GM18499 (cell line): ENCODE data around the gene RASA1.

Source experiments
- ATAC-seq: cut with Tn5 transposase; IDR thresholded peaks from one replicate; pipeline ENCODE4 v1.9.1; 2021; ENCODE audit warnings: moderate number of reproducible peaks; ENCODE audit not compliant: insufficient read depth, unreplicated experiment

RASA1 gene

DNA sequence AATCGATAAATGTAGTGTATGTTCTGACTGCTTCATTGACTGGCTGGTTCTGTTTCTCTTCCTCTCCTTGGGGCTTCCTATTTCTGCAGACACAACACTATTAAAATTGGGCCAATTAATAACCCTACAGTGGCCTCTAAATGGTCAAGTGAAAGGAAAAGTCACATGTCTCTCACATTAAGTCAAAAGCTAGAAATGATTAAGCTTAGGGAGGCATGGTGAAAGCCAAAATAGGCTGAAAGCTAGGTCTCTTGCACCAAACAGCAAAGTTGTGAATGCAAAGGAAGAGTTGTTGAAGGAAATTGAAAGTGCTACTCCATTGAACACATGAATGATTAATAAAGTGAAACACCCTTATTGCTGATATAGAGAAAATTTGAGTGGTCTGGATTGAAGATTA is 86.8 kb downstream of the RASA1 start:
- no peak for ATAC-seq

DNA sequence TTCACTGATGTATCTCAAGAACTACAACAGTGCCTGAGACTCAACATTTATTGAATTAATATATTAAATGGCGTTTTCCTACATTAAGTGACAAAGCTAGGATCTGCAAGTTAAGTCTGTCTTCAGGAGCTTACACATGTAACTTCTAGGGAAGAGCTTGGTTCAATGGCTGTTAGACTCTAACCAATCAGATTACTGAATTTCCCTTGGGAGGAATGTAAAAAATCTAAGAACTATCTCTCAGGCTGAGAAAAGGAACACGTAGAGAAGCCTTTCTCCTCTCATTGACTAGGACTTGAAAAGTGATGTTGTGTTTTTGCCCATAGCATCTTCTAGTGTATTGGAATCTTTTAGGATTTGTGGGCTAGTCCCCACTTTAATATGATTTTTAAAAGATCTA is 91.4 kb downstream of the RASA1 start:
- ATAC-seq = no peak

DNA sequence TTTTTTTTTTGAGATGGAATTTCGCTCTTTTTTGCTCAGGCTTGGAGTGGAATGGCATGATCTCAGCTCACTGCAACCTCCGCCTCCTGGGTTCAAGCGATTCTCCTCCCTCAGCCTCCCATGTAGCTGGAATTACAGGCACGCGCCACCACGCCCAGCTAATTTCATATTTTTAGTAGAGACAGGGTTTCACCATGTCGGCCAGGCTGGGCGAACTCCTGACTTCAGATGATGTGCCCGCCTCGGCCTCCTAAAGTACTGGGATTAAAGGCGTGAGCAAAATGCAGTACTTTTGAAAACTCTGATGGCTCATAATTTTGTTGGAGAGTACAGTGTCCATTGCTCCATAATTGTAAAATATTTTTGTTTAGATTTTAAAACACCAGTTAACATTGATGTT is 92.4 kb downstream of the RASA1 start:
- ATAC-seq = no peak

DNA sequence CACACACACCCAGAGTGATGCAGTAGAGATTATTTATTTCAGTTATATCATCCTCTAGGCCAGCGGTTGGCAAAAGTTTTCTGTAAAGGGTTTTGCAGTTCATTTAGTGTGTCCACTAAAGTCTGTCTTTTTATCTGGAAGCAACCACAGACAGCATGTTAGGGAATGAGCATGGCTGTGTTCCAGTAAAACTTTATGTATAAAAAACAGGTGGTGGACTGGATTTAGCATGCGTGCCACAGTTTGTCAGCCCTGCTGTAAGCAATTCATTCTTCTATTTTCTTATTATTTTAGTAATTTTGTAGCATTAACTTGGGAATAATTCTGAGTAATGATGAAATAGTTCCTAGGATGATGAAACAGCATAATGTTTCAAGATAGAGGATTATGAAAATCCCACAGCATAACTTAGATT is 93.4 kb downstream of the RASA1 start:
- ATAC-seq = no peak

DNA sequence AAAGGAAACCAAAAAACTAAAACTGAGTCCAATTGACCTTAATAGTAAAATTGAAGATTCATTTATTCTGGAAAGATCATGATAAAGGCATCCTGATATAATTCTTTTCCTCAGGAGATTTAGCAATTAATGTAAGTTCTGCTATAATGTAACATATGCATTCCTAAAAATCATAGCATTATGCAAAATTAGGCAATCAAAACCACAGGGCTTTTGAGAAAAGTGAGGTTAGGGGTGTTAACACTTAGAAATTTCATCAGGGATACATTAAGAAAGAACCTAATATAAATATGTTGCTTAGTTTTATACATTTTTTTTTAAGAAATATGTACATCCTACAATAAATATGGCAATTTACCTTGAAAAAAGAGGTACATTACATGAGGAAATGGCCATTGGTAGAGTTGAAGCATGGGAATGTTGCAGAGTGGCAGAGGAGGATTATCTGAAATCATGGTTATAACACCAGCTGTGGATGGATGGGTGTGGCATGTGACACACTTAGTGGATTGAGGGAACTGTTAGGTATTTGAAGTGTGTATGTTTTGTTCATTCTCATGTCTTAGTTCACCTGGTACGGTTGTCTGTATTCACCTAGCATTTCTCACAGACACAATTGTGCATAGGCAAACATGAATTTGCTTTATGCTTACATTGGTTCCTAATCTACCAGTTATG is 94.0 kb downstream of the RASA1 start:
- no peak for ATAC-seq

DNA sequence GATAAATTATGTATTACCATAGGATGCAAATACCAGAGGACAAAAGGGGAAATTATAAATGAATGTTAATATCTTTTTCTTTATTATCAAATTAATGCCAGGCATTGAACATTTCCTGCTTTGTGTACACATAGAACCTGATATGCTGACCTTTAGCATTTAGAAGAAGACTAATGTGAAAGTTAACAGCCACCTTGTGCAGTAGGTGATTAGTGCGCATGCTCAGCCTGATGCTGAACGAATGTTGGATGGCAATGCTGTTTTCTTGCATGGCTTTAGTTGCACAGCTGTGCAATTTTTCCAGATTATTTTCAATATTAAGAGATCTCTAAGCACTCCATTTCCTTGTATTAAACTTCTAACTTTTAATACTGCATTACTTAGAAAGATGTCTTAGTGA is 99.6 kb downstream of the RASA1 start:
- no peak for ATAC-seq

DNA sequence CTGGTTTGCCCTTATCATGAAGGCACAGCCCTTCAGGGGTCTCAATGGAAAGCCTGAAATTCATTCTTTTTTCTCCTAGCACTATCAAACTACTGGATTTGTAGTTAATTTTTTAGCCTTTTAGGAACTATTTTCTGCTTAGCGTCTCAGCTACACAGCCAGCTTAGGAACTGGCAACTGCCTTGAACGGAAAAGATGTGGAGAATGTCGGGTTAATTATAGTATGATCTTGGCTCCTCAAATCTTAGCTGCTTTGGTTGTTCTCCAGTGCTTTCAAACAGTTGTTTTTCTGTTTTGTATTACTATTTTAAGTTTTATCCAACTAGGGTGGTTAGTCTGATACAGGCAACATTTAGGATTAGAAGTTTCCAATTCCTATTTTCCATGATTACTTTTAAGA is 100.9 kb downstream of the RASA1 start:
- no peak for ATAC-seq

DNA sequence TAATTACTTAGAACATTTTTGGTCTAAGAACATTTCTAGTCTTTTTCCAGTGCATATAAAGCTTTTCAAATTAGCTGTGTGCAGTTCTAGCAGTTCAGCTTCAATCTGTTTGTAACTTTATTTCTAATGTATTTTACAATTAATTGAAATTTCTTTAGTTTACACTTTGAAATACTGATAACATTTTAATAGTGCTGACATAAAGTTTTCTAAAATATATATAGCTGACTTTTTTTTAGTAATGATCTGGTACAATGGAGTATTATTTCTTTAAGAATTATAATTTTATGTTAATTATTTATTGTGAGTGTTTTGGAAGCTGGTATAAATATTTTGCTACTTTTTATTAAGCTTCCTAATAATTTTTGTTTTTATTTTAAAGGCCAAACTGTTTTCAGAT is 101.7 kb downstream of the RASA1 start:
- no peak for ATAC-seq

DNA sequence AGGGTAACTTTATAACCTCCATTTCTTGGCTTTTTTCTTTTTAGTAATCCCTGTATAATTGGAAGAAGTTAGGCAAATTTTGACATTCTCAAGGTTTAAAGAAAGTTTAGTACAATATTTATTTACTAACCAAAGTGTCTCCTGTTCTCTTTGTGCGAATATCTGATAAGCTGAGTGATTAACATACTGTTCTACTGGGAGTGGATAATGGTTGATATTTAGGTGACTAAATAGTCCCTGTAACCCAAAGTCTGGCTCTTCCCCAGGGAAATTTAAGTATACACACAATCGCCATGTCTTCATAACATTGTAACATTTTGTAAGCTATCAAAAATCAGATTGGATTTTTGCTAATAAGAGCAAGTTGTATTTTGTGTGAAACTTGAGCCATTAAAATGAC is 105.0 kb downstream of the RASA1 start:
- ATAC-seq = no peak

DNA sequence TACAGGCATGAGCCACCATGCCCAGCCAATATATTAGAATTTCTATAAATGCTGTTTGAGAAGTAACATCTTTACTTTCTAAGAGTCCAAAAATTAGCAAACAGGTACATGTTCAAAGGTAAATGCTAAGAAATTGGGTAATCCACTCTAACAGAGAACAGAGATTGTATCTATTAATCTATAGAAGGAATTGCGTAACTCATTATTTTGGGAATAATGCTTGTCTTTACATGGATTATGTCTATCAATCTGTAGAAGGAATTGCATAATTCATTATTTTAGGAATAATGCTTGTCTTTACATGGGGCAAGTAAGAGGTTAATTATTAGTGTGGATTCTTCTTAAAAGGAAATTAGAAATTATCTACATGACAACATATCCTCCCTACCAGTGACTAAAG is 114.5 kb downstream of the RASA1 start:
- no peak for ATAC-seq

DNA sequence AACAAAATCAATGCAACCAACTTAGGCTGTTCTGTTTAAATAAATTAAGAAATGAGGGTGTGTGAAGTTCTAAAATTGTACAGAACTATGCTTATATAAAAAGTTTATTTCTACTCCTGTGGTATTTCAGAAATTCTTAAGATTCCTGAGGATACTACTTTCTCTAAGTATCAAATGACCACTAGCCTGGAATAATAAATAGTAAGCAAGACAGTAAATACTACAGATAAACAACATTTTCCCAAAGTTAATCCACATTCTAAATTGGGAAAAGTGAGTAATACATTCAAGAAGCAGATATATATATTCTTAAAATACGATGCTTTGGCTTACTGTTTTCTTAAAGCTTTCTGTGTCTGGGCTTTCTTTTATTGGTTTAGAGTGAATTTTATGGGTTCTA is 115.5 kb downstream of the RASA1 start:
- ATAC-seq = no peak

DNA sequence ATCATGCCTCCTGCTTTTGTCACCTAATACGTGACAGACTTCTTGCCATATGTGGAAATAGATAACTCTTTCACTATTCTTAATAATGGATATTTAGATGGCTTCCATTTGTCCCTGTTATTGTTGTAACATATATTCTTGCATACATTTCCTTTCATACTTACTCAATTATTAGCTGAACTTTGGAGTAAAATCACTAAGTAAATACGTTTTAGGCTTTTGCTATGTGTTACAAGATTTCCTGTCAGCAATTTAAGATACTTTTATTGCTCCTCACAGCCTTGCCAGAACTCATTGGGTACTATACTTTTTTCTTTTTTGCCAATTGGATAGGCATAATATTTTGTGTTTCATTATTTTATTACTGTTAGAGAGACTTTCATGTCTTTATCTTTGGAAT is 118.1 kb downstream of the RASA1 start:
- no peak for ATAC-seq

DNA sequence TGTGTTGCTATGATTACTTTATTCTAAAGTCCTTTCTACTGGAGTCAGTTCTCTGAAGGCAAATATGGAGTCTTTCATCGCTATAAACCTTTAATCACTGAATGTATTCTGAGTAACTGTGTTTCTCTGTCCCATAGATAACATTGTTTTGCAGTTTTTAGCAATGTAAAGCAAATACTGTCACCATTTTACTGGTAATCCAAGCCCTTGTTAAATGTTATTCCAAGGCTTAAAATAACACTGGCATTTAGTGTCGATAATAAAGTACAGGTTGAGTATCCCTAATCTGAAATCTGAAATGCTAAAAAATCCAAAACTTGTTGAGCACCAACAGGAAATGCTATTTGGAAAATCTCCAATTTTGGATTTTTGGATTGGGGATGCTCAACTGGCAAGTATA is 120.4 kb downstream of the RASA1 start:
- no peak for ATAC-seq

DNA sequence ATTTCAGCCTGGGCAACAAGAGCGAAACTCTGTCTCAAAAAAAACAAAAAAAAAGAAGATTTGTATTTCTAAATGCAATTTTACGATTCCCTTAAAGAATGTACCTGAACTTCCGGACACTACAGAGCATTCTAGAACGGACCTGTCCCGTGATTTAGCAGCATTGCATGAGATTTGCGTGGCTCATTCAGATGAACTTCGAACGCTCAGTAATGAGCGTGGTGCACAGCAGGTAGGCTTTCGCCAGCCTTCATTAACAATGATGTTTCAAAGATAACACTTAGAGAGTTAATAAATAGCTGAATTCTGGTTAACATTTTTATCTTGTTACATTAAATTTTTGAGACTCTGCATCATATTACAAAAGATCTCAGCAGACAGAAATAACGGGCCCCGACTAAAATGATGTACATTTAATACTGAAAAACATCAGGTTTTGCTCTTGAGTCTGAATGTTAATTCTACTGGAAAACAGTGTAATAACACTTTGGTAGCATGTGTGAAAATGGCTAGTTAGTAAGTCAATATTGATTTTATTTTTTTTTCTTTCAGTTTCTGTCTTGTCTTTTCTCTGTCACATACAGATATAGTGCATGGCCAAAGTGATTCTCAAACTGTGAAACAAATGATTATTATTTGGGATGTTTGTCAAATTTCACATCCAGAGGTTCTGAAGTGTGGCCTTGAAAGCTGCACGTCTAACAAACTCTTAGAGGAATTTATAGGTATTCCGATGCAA is 121.8 kb downstream of the RASA1 start:
- ATAC-seq = no peak

DNA sequence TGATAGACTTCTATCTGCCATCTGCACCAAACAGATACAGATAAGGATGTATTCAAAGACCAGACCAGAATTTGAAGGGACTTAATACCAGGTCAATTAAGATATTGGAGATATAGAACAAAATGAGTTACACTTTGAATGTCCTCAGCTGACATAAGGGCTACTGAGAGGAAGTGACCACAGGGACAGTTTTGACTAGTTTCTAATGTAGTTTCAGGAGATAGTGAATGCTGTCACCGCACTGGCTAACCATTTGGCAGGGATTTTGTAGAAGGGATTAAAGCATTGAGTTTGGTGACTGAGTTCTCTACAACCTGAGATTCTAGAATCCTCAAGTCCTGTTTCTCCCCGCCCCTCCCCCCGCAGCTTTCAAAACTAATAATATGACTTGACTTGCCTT is 122.4 kb downstream of the RASA1 start:
- no peak for ATAC-seq

DNA sequence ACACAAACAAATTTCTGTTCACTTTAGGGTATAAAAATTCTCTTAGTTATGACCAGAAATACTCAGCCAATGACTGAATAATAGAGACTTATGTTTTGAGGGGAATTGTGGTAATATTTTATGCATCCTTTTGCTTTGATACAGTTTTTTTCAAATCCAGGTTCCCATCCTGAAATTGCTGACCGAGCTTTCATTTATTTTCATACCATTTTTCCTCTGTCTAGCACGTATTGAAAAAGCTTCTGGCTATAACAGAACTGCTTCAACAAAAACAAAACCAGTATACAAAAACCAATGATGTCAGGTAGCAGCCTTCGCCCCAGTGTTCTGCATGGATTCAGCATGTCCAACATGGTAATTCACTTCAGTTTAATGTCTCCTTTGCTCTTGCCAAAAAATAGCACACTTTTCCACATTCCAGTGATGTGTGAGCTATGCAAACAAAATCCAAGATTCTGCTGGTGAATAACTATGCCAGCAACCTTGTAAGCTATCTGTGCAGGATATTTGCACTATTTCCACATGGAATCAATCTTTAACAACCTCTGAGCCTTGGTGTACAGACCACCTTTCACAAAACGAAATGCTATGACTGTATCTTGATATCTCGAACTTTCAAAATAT is 123.0 kb downstream of the RASA1 start:
- ATAC-seq = no peak

DNA sequence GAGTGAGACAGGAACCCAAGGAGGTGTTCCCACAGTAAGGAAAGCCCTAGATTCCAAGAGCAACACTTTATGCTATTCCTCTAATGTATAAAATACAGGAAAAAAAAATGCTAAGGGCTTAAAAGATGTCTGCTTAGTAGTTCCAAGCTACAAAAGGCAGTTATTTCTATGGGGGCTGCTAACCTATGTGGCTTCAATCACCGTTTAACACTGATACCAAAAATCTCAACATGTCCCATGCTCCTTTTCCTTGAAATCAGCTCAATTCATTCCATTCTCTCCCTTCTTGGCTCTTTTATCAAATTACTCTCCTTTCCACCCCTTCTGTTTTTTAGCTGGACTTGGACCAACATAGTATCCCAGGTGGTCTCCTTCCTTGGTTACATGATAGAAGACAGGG is 124.5 kb downstream of the RASA1 start:
- ATAC-seq = no peak

DNA sequence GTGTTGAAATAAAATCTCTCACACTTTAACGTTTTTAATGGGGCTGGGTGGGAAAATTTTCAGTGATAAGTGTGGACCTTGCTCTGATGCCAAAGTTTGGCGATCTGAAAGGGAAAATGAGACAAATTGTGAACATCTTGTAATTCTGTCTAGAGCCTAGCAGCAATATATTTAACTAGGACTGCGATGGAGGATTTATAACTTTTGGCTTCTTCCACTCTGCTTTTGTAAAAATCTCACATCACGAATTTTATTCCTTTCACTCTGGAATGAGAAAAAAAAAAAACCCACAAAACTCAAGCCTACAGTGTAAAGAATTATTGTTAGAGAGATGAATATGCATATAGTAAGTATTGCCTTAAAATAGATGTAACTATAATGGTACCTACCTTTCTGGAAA is 125.1 kb downstream of the RASA1 start:
- no peak for ATAC-seq

DNA sequence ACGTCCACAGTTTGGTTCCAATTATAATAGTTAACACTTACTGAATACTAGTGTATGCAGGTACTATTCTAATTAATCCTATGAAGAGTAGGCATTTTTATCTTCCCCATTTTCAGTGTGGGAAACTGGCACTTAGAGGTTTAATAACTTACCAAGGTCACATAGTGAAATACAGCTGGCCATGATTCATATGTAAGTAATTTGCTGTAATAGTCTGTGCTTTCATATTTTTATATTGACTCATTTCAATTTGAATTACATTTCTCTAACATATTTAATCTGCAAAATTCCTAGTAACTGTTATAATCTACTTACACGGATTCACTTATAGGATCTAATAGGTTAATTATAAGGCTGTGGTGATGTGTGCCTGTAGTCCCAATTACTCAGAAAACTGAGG is 125.6 kb downstream of the RASA1 start:
- no peak for ATAC-seq

DNA sequence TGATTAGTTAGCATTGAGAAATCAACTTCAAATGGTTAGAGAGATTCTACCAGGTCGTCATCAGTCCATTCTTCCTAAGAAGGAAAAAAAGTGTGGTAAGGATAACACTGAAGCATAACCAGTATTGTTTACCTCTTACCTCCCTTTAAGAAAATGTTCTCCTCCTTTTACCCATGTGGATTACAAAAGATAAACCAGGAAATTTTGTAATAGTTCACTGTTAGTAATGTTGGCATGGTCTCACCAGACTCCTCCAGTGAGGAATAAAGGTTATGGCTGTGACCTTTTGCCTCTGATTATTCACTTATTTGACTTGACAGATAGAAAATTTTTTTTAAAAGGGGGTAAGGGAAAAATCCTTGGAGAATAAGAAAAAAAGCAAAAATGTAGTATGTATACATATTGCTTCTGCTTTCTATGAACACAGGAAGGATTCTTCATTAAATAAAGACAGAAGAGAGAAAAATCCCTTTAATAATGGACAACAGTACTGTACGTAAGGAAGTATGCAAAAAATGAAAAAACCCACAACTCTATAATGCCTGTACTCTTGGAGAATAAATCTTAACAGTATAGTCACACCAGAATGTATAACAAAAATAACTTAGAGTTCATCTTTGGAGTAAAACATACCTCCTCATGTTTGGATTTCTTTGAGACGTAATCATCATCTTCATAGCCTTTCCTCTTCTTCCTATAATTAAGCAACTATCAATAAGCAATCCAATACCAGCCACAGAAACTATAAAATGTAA is 126.9 kb downstream of the RASA1 start:
- ATAC-seq = no peak

DNA sequence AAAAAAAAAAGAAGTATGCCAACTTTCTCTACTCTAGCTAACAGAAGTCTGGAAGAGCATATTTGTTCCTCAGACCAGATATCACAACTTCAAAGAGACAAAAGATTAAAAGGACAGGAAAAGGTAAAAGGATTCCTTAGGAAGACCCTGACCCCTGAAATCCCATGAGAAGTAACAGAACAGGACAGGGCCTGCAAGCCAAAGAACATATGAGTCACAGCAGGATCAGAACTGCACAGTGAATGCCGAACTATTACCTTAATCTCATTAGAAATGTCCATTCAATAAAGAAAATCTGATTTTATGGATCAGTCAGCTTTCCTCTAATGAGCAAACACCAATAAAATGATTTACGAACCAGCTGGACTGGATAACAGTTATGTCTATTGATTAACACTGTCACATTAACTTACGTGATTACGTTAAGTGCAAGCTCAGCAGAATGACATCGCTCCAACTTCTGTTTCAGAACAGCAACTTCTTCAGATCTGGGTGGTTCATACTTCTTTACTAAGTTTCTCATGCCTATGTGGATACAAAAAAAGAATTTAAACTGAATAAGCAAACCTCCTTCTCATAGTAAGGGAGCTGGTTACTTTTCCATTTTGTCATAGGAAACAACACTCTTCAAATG is 131.4 kb downstream of the RASA1 start:
- no peak for ATAC-seq
